CD1c-positive myeloid dendritic cell (primary cell): ENCODE measurements around the gene CUL2.
"Not testable (repeated sequence)": the region's sequence is repeated elsewhere in the genome, so short reads cannot be mapped to it uniquely, and the experiment has no call there.

Experiments used
- DNase-seq: peaks from one replicate; pipeline ENCODE4 v3.0.0-alpha.2; 2016; ENCODE audit errors: extremely low spot score

Gene CUL2

GRCh38 chr10:35019041-35020024, 70.8 kb downstream of the CUL2 start:
- no peak for DNase-seq

GRCh38 chr10:35017608-35018007, 72.5 kb downstream of the CUL2 start:
- DNase-seq = no peak

- DNase-seq = no peak
Measured at GRCh38 chr10:35015843-35016408, 74.2 kb downstream of the CUL2 start.

- no peak for DNase-seq
Measured at GRCh38 chr10:35012781-35013180, 77.4 kb downstream of the CUL2 start.

GRCh38 chr10:35011771-35012191, 78.4 kb downstream of the CUL2 start:
- no peak for DNase-seq

- no peak for DNase-seq
Measured at GRCh38 chr10:35007858-35008301, 82.3 kb downstream of the CUL2 start.

- no peak for DNase-seq
Measured at GRCh38 chr10:35006836-35007235, 83.3 kb downstream of the CUL2 start.

GRCh38 chr10:35005868-35006267, 84.3 kb downstream of the CUL2 start:
- peak; percentile 20 for DNase-seq

GRCh38 chr10:35004651-35005050, 85.5 kb downstream of the CUL2 start:
- no peak for DNase-seq

- no peak for DNase-seq
Measured at GRCh38 chr10:35003906-35004305, 86.2 kb downstream of the CUL2 start.

- DNase-seq = no peak
Measured at GRCh38 chr10:35000936-35001335, 89.2 kb downstream of the CUL2 start.

- DNase-seq = no peak
Measured at GRCh38 chr10:34999532-34999931, 90.6 kb downstream of the CUL2 start.

GRCh38 chr10:34998940-34999339, 91.2 kb downstream of the CUL2 start:
- DNase-seq = no peak

- peak; percentile 60 for DNase-seq
Measured at GRCh38 chr10:34996843-34997242, 93.3 kb downstream of the CUL2 start.

GRCh38 chr10:34995925-34996324, 94.2 kb downstream of the CUL2 start:
- DNase-seq = no peak

GRCh38 chr10:34994565-34995142, 95.5 kb downstream of the CUL2 start:
- peak; percentile 47 for DNase-seq

- DNase-seq = no peak
Measured at GRCh38 chr10:34993782-34994181, 96.4 kb downstream of the CUL2 start.

GRCh38 chr10:34991117-34991516, 99.0 kb downstream of the CUL2 start:
- DNase-seq = not testable (repeated sequence)

GRCh38 chr10:34988397-34989067, 101.6 kb downstream of the CUL2 start:
- no peak for DNase-seq

- no peak for DNase-seq
Measured at GRCh38 chr10:34985823-34986222, 104.3 kb downstream of the CUL2 start.

- no peak for DNase-seq
Measured at GRCh38 chr10:34985146-34985545, 105.0 kb downstream of the CUL2 start.

GRCh38 chr10:34981844-34982243, 108.3 kb downstream of the CUL2 start:
- DNase-seq = no peak
